ENCODE data around the gene IL2RG. TPM values are rescaled to one million over a fixed set of nuclear protein-coding genes. Genes with fewer than 3 reads are reported as not detected.

The IL2RG gene
- total and polyA plus RNA-seq, 5 donors, result 0.88 to 4.1 (median 1.1) TPM

GRCh38 chrX:71107245-71107644 lies 4.1 kb downstream of the IL2RG start:
- intact Hi-C loops (cut with DNase I), result no loop called here
- no peaks in the 10 kb centered on the region for H3K9me3 ChIP-seq (ENCODE audit: control insufficient read depth, low read length)
- DNase-seq, result no peak
- H3K4me3 ChIP-seq (ENCODE audit: low read length), result no peak overlapping the region
- H3K27ac ChIP-seq (ENCODE audit: low read length), result no peak overlapping the region
- no peaks in the 10 kb centered on the region for H3K27me3 ChIP-seq (ENCODE audit: control insufficient read depth, insufficient read depth)
- WGBS, result 61% methylated on average over 4 of the region's 4 CpGs
- ATAC-seq, result no peak
- no peaks in the 10 kb centered on the region for H3K4me1 ChIP-seq (ENCODE audit: control insufficient read depth, insufficient read depth, low read length)

GRCh38 chrX:71106427-71106826 lies 5.0 kb downstream of the IL2RG start, which contains the start of gene CXorf65:
Gene CXorf65 (minus strand): TSS chrX:71106740. CDS start chrX:71106556, 184 bp downstream.
- no peak for DNase-seq
- Histone ChIP-seq H3K27me3 (ENCODE audit: control insufficient read depth, insufficient read depth) (no peaks in the 10 kb centered on the region), H3K27ac (ENCODE audit: low read length) (no peak within 1 kb of the TSS), H3K4me1 (ENCODE audit: control insufficient read depth, insufficient read depth, low read length) (no peaks in the 10 kb centered on the region), H3K4me3 (ENCODE audit: low read length) (no peak within 1 kb of the TSS), H3K9me3 (ENCODE audit: control insufficient read depth, low read length) (no peaks in the 10 kb centered on the region)
- ATAC-seq, result no peak
- WGBS, result 82% methylated on average over 1 of the region's 1 CpG
- intact Hi-C loops (cut with DNase I), result no loop called here

- no peaks in the 10 kb centered on the region for H3K4me1 ChIP-seq (ENCODE audit: control insufficient read depth, insufficient read depth, low read length)
- no peak overlapping the region for H3K4me3 ChIP-seq (ENCODE audit: low read length)
- ATAC-seq (no peak), DNase-seq (no peak)
- intact Hi-C loops (cut with DNase I), result no loop called here
- WGBS, result 90% methylated on average over 3 of the region's 3 CpGs
- no peaks in the 10 kb centered on the region for H3K27me3 ChIP-seq (ENCODE audit: control insufficient read depth, insufficient read depth)
- H3K27ac ChIP-seq (ENCODE audit: low read length), result no peak overlapping the region
- no peaks in the 10 kb centered on the region for H3K9me3 ChIP-seq (ENCODE audit: control insufficient read depth, low read length)
These were observed 5.7 kb downstream of the IL2RG start for GRCh38 chrX:71105628-71106027.

GRCh38 chrX:71103110-71103983 lies 8.0 kb downstream of the IL2RG start:
- Histone ChIP-seq H3K4me3 (ENCODE audit: low read length) (no peak overlapping the region), H3K27ac (ENCODE audit: low read length) (peak overlapping the region; percentile 1), H3K9me3 (ENCODE audit: control insufficient read depth, low read length) (no peaks in the 10 kb centered on the region), H3K27me3 (ENCODE audit: control insufficient read depth, insufficient read depth) (no peaks in the 10 kb centered on the region), H3K4me1 (ENCODE audit: control insufficient read depth, insufficient read depth, low read length) (no peaks in the 10 kb centered on the region)
- DNase-seq (no peak), ATAC-seq (peak; percentile 47 to 48)
- WGBS, result 34% methylated on average over 10 of the region's 10 CpGs
- intact Hi-C loops (cut with DNase I), result no loop called here

GRCh38 chrX:71102292-71102691 lies 9.1 kb downstream of the IL2RG start:
- Histone ChIP-seq H3K4me1 (ENCODE audit: control insufficient read depth, insufficient read depth, low read length) (no peaks in the 10 kb centered on the region), H3K4me3 (ENCODE audit: low read length) (no peak overlapping the region), H3K27me3 (ENCODE audit: control insufficient read depth, insufficient read depth) (no peaks in the 10 kb centered on the region), H3K27ac (ENCODE audit: low read length) (no peak overlapping the region), H3K9me3 (ENCODE audit: control insufficient read depth, low read length) (no peaks in the 10 kb centered on the region)
- WGBS, result 52% methylated on average over 3 of the region's 3 CpGs
- DNase-seq (no peak), ATAC-seq (no peak)
- intact Hi-C loops (cut with DNase I), result no loop called here

- Histone ChIP-seq H3K4me3 (ENCODE audit: low read length) (no peak overlapping the region), H3K4me1 (ENCODE audit: control insufficient read depth, insufficient read depth, low read length) (peaks cover 2% of the 10 kb centered on the region), H3K9me3 (ENCODE audit: control insufficient read depth, low read length) (no peaks in the 10 kb centered on the region), H3K27ac (ENCODE audit: low read length) (no peak overlapping the region), H3K27me3 (ENCODE audit: control insufficient read depth, insufficient read depth) (no peaks in the 10 kb centered on the region)
- WGBS, result 79% methylated on average over 31 of the region's 31 CpGs
- DNase-seq (no peak), ATAC-seq (no peak)
- intact Hi-C loops (cut with DNase I), result no loop called here
These were observed 10.5 kb downstream of the IL2RG start for GRCh38 chrX:71100581-71101505.

GRCh38 chrX:71099736-71100135 lies 11.6 kb downstream of the IL2RG start:
- Histone ChIP-seq H3K27ac (ENCODE audit: low read length) (no peak overlapping the region), H3K27me3 (ENCODE audit: control insufficient read depth, insufficient read depth) (no peaks in the 10 kb centered on the region), H3K4me1 (ENCODE audit: control insufficient read depth, insufficient read depth, low read length) (peaks cover 5% of the 10 kb centered on the region), H3K9me3 (ENCODE audit: control insufficient read depth, low read length) (no peaks in the 10 kb centered on the region), H3K4me3 (ENCODE audit: low read length) (no peak overlapping the region)
- intact Hi-C loops (cut with DNase I), result loop anchor here in 2 of 4 donors (10.0 kb wide), 1 partner anchor 75 kb away; no protein-coding TSS in a partner anchor
- ATAC-seq (no peak), DNase-seq (no peak)
- WGBS, result 86% methylated on average over 4 of the region's 4 CpGs

GRCh38 chrX:71098951-71099506 lies 12.3 kb downstream of the IL2RG start:
- intact Hi-C loops (cut with DNase I), result loop anchor here in 2 of 4 donors (10.0 kb wide), 1 partner anchor 76 kb away; no protein-coding TSS in a partner anchor
- ATAC-seq, result no peak
- H3K9me3 ChIP-seq (ENCODE audit: control insufficient read depth, low read length), result no peaks in the 10 kb centered on the region
- peaks cover 5% of the 10 kb centered on the region for H3K4me1 ChIP-seq (ENCODE audit: control insufficient read depth, insufficient read depth, low read length)
- no peak for DNase-seq
- H3K27me3 ChIP-seq (ENCODE audit: control insufficient read depth, insufficient read depth), result no peaks in the 10 kb centered on the region
- no peak overlapping the region for H3K27ac ChIP-seq (ENCODE audit: low read length)
- 70% methylated on average over 5 of the region's 5 CpGs for WGBS
- no peak overlapping the region for H3K4me3 ChIP-seq (ENCODE audit: low read length)

GRCh38 chrX:71098302-71098701 lies 13.1 kb downstream of the IL2RG start:
- peak; percentile 43 to 86 (median 76) for DNase-seq
- H3K27ac ChIP-seq (ENCODE audit: low read length), result no peak overlapping the region
- intact Hi-C loops (cut with DNase I), result loop anchor here in 2 of 4 donors (10.0 kb wide), 1 partner anchor 76 kb away; no protein-coding TSS in a partner anchor
- H3K4me1 ChIP-seq (ENCODE audit: control insufficient read depth, insufficient read depth, low read length), result peaks cover 5% of the 10 kb centered on the region
- no peaks in the 10 kb centered on the region for H3K9me3 ChIP-seq (ENCODE audit: control insufficient read depth, low read length)
- no peak overlapping the region for H3K4me3 ChIP-seq (ENCODE audit: low read length)
- peak in 1 of 2 donors; percentile 31 for ATAC-seq
- 14% methylated on average over 2 of the region's 2 CpGs for whole genome bisulfite sequencing
- no peaks in the 10 kb centered on the region for H3K27me3 ChIP-seq (ENCODE audit: control insufficient read depth, insufficient read depth)

GRCh38 chrX:71096760-71097032 lies 14.7 kb downstream of the IL2RG start:
- intact Hi-C loops (cut with DNase I), result loop anchor here in 2 of 4 donors (10.0 kb wide), 1 partner anchor 78 kb away; no protein-coding TSS in a partner anchor
- H3K9me3 ChIP-seq (ENCODE audit: control insufficient read depth, low read length), result no peaks in the 10 kb centered on the region
- ATAC-seq, result no peak
- WGBS, result 3% methylated on average over 9 of the region's 9 CpGs
- peak overlapping the region; percentile 91 for H3K4me3 ChIP-seq (ENCODE audit: low read length)
- H3K27ac ChIP-seq (ENCODE audit: low read length), result no peak overlapping the region
- peak in 1 of 3 donors; percentile 59 for DNase-seq
- H3K27me3 ChIP-seq (ENCODE audit: control insufficient read depth, insufficient read depth), result no peaks in the 10 kb centered on the region
- peaks cover 5% of the 10 kb centered on the region for H3K4me1 ChIP-seq (ENCODE audit: control insufficient read depth, insufficient read depth, low read length)
